NCI-H1930 (cell line): ENCODE results near the gene ATP11A.

ENCODE experiments used
- DNase-seq, 2 experiments: peaks; one replicate each; lab custom pipeline; 2025; lab: John Stamatoyannopoulos, UW

ATP11A gene

GRCh38 chr13:112905990-112906641 is 216.3 kb downstream of the ATP11A start:
- DNase-seq: no peak

GRCh38 chr13:112907286-112907685 is 217.4 kb downstream of the ATP11A start:
- no peak for DNase-seq

- no peak for DNase-seq
Measured at GRCh38 chr13:112907871-112908331, 218.1 kb downstream of the ATP11A start.

- no peak for DNase-seq
Measured at GRCh38 chr13:112908342-112908741, 218.5 kb downstream of the ATP11A start.

- no peak for DNase-seq
Measured at GRCh38 chr13:112910016-112910415, 220.2 kb downstream of the ATP11A start.

GRCh38 chr13:112910616-112911280 is 220.9 kb downstream of the ATP11A start:
- DNase-seq: no peak

- DNase-seq: no peak
Measured at GRCh38 chr13:112911285-112911701, 221.5 kb downstream of the ATP11A start.

- no peak for DNase-seq
Measured at GRCh38 chr13:112911883-112912282, 222.0 kb downstream of the ATP11A start.

GRCh38 chr13:112912726-112913440 is 223.0 kb downstream of the ATP11A start:
- DNase-seq: peak in 1 of 2 experiments; percentile 52

GRCh38 chr13:112916296-112916695 is 226.5 kb downstream of the ATP11A start:
- no peak for DNase-seq

- DNase-seq: no peak
Measured at GRCh38 chr13:112917056-112917664, 227.3 kb downstream of the ATP11A start.

- no peak for DNase-seq
Measured at GRCh38 chr13:112917737-112918136, 227.9 kb downstream of the ATP11A start.

- DNase-seq: no peak
Measured at GRCh38 chr13:112918266-112918665, 228.4 kb downstream of the ATP11A start.

GRCh38 chr13:112918746-112919145 is 228.9 kb downstream of the ATP11A start:
- no peak for DNase-seq

GRCh38 chr13:112923962-112924361 is 234.1 kb downstream of the ATP11A start:
- DNase-seq: no peak

- DNase-seq: no peak
Measured at GRCh38 chr13:112924365-112924764, 234.5 kb downstream of the ATP11A start.

GRCh38 chr13:112926003-112926402 is 236.2 kb downstream of the ATP11A start:
- no peak for DNase-seq

GRCh38 chr13:112926993-112927392 is 237.2 kb downstream of the ATP11A start:
- no peak for DNase-seq

- DNase-seq: no peak
Measured at GRCh38 chr13:112928020-112928971, 238.5 kb downstream of the ATP11A start.

GRCh38 chr13:112928972-112929782 is 239.3 kb downstream of the ATP11A start:
- no peak for DNase-seq

- no peak for DNase-seq
Measured at GRCh38 chr13:112929783-112930055, 239.9 kb downstream of the ATP11A start.
